Spleen (tissue), 11 donors: ENCODE data around the gene TBX2. TPM values are rescaled to one million over a fixed set of nuclear protein-coding genes. Genes with fewer than 3 reads are reported as not detected.
A peak's percentile ranks its signal among the peaks of the same experiment; 100 is the strongest.
"Not testable (repeated sequence)": the region's sequence is repeated elsewhere in the genome, so short reads cannot be mapped to it uniquely, and the experiment has no call there.

ENCODE experiments used
- DNase-seq: peaks from one replicate; pipeline ENCODE4 v3.0.0-alpha.2; 2020
- H3K27ac ChIP-seq, 8 donors: fragments of 200-600 bp; sonication (generic) in 7 of 8; 1 replicate in 4 of 8; 2 replicates in 4 of 8; pipeline versions ENCODE4 v1.5.0 to v1.8.0; 2016 to 2021; ENCODE audit warnings: inconsistent platforms in 4 of 8, mild to moderate bottlenecking in 4 of 8, moderate library complexity in 1 of 8
- H3K27me3 ChIP-seq, 7 donors: fragments of 200-600 bp; sonication (generic) in 6 of 7; replicated peaks in 1 of 7; 1 replicate in 4 of 7; 2 replicates in 3 of 7; pipeline versions ENCODE4 v1.5.0 to v1.8.0; 2016 to 2021; ENCODE audit warnings: inconsistent platforms in 3 of 7, mild to moderate bottlenecking in 1 of 7
- H3K36me3 ChIP-seq, 6 donors: fragments of 200-600 bp; sonication (generic) in 5 of 6; 1 replicate in 4 of 6; 2 replicates in 2 of 6; pipeline versions ENCODE4 v1.5.0 to v1.8.0; 2016 to 2021; ENCODE audit warnings: inconsistent platforms in 2 of 6
- H3K4me1 ChIP-seq, 6 donors: fragments of 200-600 bp; sonication (generic) in 5 of 6; 1 replicate in 3 of 6; 2 replicates in 3 of 6; pipeline versions ENCODE4 v1.5.0 to v1.8.0; 2016 to 2021; ENCODE audit warnings: inconsistent platforms in 3 of 6
- H3K4me3 ChIP-seq, 8 donors: fragments of 200-600 bp; sonication (generic) in 7 of 8; 1 replicate in 4 of 8; 2 replicates in 4 of 8; pipeline versions ENCODE4 v1.5.0 to v1.8.0; 2016 to 2021; ENCODE audit warnings: inconsistent platforms in 4 of 8, mild to moderate bottlenecking in 4 of 8, moderate library complexity in 2 of 8
- H3K9me3 ChIP-seq, 8 donors: fragments of 200-600 bp; sonication (generic) in 7 of 8; 1 replicate in 4 of 8; 2 replicates in 4 of 8; pipeline versions ENCODE4 v1.5.0 to v1.8.0; 2016 to 2021; ENCODE audit warnings: inconsistent platforms in 4 of 8
- CTCF ChIP-seq, 11 experiments: fragments of 200-600 bp in 7 of 11; fragments of 450-650 bp in 4 of 11; sonication (generic) in 4 of 11; IDR thresholded peaks in 8 of 11; conservative IDR thresholded peaks in 3 of 11; 1 replicate in 7 of 11; 2 replicates in 4 of 11; pipeline versions ENCODE4 v1.4.0 to v1.8.0; 2016 to 2021; ENCODE audit warnings: antibody characterized with exemption in 11 of 11, inconsistent platforms in 4 of 11, mild to moderate bottlenecking in 1 of 11
- POLR2A ChIP-seq, 3 donors: fragments of 450-650 bp; IDR thresholded peaks; one replicate each; pipeline ENCODE4 v1.5.1; 2017; ENCODE audit warnings: antibody characterized with exemption in 3 of 3, mild to moderate bottlenecking in 1 of 3
- POLR2AphosphoS5 ChIP-seq, 3 donors: sonication (generic); formaldehyde crosslinking; IDR thresholded peaks; one replicate each; pipeline ENCODE4 v1.5.1; 2017; ENCODE audit warnings: antibody characterized with exemption in 3 of 3
- WGBS, 5 donors: extraction: QIAGEN DNeasy Blood & Tissue Kit in 3 of 5; methylation state at CpG; one replicate each; pipeline versions ENCODE4 v1.1.5 to v1.1.7; 2013 to 2018; 5-methylcytosine and 5-hydroxymethylcytosine counted together
- intact Hi-C: fragments of 100-400 bp; cut with DNase I; formaldehyde crosslinking; loops from one replicate; pipeline ENCODE4 v1.15.0; 2023; ENCODE audit warnings: low total_unique reads
- polyA plus RNA-seq, 3 donors: library from polyadenylated mRNA; stranded (reverse); fragments of 200-250 nt; gene quantifications; one replicate each; pipeline ENCODE4 v1.2.1, GENCODE V29; 2013
- total RNA-seq, 7 donors: library from RNA; depleted of rRNA in 3 of 7; stranded (reverse); fragments of >200 nt in 3 of 7; fragmentation: NEBNext Ultra II Directional in 4 of 7; extraction: Animal tissue kit (Norgen Biotek cat#: 25700) in 4 of 7; gene quantifications; one replicate each; pipeline versions ENCODE4 v1.1.0 to v1.2.1, GENCODE V29; 2016 to 2021
- donor health status: healthy with polysubstance abuse.
- donor health status: DM: no; HTN: no; CAD: no; lungs with moderate emphysema.
- donor health status: DM: no; HTN: no; CAD: no.
- donor health status: Bipolar disorder and iron deficiency.
- donor health status: healthy.
- donor health status: DM: no; HTN: no; CAD: no.
- donor health status: DM: yes; HTN: yes; CAD: no.

The TBX2 gene
- total and polyA plus RNA-seq, 10 donors: 6.4 to 57.6 (median 24.1) TPM

DNA sequence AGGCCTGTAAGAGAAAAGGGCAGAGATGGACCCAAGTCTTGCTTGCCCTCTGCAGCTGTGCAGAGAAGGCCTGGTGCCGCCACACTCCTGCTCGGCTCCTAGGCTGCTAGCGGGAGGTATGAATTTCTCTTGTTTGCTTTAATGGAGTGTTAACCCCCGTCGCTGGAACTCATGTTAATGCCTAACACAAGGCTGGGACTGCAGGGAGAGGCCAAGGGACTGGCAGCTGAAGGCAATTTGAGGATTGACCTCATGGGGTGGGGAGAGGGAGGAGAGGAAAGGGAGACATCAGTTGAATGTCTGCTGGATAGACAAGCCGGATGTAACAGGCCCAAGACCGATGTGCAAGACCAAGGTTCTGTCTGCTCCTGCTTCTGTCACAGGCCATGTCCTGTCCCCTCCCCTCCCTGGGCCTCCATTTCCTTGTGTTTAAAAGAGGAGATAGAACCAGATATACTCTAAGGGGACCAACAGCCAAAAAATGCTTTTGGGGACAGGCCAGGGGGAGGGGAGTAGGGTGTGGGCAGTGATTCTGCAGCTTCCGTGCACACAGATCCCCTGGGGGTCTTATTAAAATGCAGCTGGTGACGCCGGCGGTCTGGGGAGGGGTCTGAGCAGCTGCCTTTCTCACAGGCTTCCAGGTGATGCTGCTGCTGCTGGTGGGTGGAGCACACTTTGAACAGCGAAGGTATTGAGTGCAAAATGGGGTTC lies 46.7 kb upstream of the TBX2 start:
- no peak for TF ChIP-seq POLR2A (IDR thresholded peaks at IDR 0.05)
- TF ChIP-seq POLR2AphosphoS5 (IDR thresholded peaks at IDR 0.05): no peak
- TF ChIP-seq CTCF (IDR thresholded peaks at IDR 0.05 in 8 of 11, conservative IDR thresholded peaks at IDR 0.05 in 3 of 11): no peak
- Histone ChIP-seq H3K27me3 (no peaks in the 10 kb centered on the region), H3K36me3 (no peaks in the 10 kb centered on the region), H3K4me3 (no peak overlapping the region), H3K9me3 (no peaks in the 10 kb centered on the region), H3K4me1 (peaks cover 0 to 10% (median 0%) of the 10 kb centered on the region in 6 donors), H3K27ac (peak overlapping the region in 2 of 8 donors; percentile 1 to 21)
- DNase-seq: peak; percentile 34
- intact Hi-C loops: no loop called here
- 76 to 93% (median 90%) methylated on average over 12 of the region's 12 CpGs for WGBS, 5 donors

- DNase-seq: peak; percentile 58
- no peaks in the 10 kb centered on the region for H3K27me3 ChIP-seq
- no peak overlapping the region for H3K27ac ChIP-seq
- no peaks in the 10 kb centered on the region for H3K36me3 ChIP-seq
- peaks cover 0 to 10% (median 0%) of the 10 kb centered on the region in 6 donors for H3K4me1 ChIP-seq
- TF ChIP-seq POLR2A (IDR thresholded peaks at IDR 0.05): no peak
- no peak for TF ChIP-seq POLR2AphosphoS5 (IDR thresholded peaks at IDR 0.05)
- TF ChIP-seq CTCF (IDR thresholded peaks at IDR 0.05 in 8 of 11, conservative IDR thresholded peaks at IDR 0.05 in 3 of 11): no peak
- no peaks in the 10 kb centered on the region for H3K9me3 ChIP-seq
- 94 to 97% (median 95%) methylated on average over 12 of the region's 12 CpGs for WGBS, 5 donors
- intact Hi-C loops: no loop called here
- no peak overlapping the region for H3K4me3 ChIP-seq
These were observed 46.0 kb upstream of the TBX2 start for GRCh38 chr17:61353615-61354014.

GRCh38 chr17:61354895-61355874 lies 44.5 kb upstream of the TBX2 start:
- peaks cover 0 to 10% (median 0%) of the 10 kb centered on the region in 6 donors for H3K4me1 ChIP-seq
- no peaks in the 10 kb centered on the region for H3K9me3 ChIP-seq
- H3K4me3 ChIP-seq: no peak overlapping the region
- no peak overlapping the region for H3K27ac ChIP-seq
- TF ChIP-seq POLR2AphosphoS5 (IDR thresholded peaks at IDR 0.05) (no peak), POLR2A (IDR thresholded peaks at IDR 0.05) (no peak)
- intact Hi-C loops: no loop called here
- WGBS, 5 donors: 88 to 96% (median 91%) methylated on average over 10 of the region's 10 CpGs
- H3K36me3 ChIP-seq: no peaks in the 10 kb centered on the region
- H3K27me3 ChIP-seq: no peaks in the 10 kb centered on the region
- peak; percentile 22 for DNase-seq

GRCh38 chr17:61357061-61357460 lies 42.6 kb upstream of the TBX2 start:
- H3K27ac ChIP-seq, H3K4me1 ChIP-seq, H3K9me3 ChIP-seq, intact Hi-C loops, DNase-seq, H3K27me3 ChIP-seq, H3K36me3 ChIP-seq, H3K4me3 ChIP-seq: not testable (repeated sequence)
- WGBS, 5 donors: 78 to 84% (median 82%) methylated on average over 3 of the region's 3 CpGs

- H3K27ac ChIP-seq, H3K4me3 ChIP-seq, H3K9me3 ChIP-seq, H3K36me3 ChIP-seq, H3K27me3 ChIP-seq, intact Hi-C loops, H3K4me1 ChIP-seq: not testable (repeated sequence)
- WGBS, 5 donors: 93 to 97% (median 96%) methylated on average over 9 of the region's 9 CpGs
- DNase-seq: peak; percentile 7
These were observed 40.1 kb upstream of the TBX2 start for GRCh38 chr17:61359513-61359912.
